ENCODE data around the gene ASIC2.

The ASIC2 gene

DNA sequence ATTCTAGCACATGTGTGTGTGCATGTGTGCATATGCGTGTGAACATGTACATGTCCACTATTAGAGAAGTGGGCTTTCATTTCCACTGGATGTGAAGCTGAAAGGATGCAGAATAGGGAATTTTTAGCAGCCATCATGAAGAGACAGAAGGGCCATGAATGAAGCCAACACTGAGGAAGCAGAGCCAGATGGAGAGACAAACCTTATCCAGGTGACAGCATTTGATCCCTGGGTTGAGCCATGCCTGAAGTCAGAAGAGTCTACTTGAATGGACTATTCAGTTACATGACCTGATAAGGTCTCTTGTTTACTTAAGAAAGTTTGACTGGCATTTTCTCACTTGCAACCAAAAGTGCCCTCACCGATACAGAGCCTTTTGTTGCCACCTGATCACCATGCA lies 88.4 kb downstream of the ASIC2 start:
- DNase-seq (ENCODE audit: low read depth in 2 of 3, low spot score in 2 of 3) = no peak

DNA sequence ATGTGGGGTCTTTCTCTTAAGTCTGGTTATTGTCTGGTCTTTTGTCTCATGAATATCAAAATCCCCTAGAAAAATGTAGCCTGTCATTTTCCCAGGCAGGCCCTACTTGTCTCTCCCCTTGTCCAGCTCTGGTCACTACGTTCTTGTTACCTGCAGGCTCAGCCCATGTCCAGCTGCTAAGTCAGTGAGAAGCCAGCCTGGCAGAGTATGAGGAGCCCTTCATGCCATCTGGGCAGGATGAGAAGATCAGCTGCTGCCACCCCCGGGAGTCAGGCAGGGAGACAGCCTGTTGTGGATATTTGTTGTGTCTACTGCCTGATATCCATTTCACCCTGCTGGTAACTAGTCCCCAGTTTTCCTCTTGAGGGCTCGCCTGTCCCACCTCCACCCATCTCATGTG lies 88.9 kb downstream of the ASIC2 start:
- DNase-seq (ENCODE audit: low read depth in 2 of 3, low spot score in 2 of 3) = no peak

DNA sequence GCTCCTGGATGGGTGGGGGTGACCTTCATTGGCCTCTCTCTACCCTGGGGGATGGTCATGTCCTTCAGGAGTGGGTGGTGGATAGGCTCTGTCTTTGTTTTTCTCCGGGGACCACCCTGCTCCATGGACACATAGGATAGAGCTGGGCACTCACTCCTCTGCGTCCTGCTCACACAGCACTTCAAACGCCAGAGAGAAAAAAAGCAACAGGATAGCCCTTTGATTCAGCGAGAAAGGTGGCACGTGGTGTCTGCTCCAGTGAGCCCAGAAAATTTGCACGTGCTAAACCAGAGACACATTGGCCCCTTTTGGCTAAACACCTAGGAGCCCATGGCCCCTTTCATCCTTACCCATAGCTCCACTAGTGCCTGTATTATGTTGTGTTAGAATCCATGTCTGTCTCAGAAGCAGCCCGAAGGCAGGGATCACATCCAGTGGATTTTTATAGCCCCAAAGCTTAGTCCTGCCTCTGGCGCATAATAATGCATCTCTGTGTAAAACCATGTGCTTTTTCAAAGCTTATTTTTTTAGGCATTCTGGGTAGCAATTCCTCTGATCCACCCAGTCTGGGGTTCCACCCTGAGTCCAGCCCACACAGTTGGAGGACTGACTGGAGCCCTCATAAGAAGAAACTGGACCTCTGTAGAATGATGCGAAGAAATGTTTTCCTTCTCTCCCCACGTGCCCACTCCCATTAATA lies 90.1 kb downstream of the ASIC2 start:
- DNase-seq (ENCODE audit: low read depth in 2 of 3, low spot score in 2 of 3) = no peak

DNA sequence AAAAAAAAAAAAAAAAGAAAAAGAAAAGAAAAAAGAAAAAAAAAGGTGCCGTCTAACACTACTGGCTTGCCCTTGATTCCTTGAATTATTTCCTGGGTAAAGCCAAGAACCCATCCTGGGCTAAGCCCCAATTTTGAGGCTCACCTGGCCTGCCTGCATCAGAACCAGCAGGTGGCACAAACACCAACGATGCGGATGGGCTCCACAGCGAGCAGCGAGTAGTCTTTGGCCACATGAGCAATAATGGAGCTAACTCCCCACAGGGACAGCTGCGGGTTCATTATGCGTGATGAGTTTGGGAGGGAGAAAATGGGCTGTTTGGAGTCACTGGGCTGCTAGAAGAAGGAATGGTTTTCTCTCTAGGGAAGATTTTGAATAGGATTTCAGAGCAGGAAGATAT lies 91.1 kb downstream of the ASIC2 start:
- no peak for DNase-seq (ENCODE audit: low read depth in 2 of 3, low spot score in 2 of 3)

DNA sequence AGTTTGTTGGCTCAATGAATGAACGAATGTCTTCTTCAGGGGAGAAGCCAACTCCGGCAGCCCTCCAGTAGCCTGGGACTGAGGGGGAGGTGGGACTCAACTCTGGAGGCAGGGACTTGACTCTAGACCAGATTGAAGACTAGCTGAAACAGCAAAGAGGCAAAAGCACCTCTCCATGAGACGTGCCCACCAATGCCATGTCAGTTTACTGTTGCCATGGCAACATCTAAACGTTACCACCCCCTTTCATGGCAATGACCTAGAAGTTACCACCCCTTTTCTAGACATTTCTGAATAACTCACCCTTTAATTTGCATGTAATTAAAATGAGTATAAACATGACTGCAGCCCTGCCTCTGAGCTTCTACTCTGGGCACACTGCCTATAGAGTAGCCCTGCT lies 91.8 kb downstream of the ASIC2 start:
- DNase-seq (ENCODE audit: low read depth in 2 of 3, low spot score in 2 of 3) = no peak

DNA sequence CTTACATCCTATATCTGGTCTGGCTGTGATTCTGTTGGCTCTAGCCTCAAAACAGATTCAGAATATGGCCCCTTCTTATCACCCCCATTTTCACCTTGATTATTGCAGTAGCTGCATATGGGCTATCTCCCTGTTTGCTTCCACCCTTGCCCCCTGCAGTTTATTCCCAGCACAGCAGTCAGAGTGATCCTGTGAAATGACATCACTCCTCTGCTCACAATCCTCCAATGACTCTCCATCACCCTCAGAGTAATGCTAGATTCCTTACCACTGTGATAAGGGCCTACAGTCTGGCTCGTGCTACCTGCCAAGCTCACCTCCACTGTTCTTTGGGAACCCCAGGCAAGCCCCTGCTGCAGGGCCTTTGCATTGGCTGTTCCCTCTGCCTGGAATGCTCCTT lies 92.5 kb downstream of the ASIC2 start:
- no peak for DNase-seq (ENCODE audit: low read depth in 2 of 3, low spot score in 2 of 3)

DNA sequence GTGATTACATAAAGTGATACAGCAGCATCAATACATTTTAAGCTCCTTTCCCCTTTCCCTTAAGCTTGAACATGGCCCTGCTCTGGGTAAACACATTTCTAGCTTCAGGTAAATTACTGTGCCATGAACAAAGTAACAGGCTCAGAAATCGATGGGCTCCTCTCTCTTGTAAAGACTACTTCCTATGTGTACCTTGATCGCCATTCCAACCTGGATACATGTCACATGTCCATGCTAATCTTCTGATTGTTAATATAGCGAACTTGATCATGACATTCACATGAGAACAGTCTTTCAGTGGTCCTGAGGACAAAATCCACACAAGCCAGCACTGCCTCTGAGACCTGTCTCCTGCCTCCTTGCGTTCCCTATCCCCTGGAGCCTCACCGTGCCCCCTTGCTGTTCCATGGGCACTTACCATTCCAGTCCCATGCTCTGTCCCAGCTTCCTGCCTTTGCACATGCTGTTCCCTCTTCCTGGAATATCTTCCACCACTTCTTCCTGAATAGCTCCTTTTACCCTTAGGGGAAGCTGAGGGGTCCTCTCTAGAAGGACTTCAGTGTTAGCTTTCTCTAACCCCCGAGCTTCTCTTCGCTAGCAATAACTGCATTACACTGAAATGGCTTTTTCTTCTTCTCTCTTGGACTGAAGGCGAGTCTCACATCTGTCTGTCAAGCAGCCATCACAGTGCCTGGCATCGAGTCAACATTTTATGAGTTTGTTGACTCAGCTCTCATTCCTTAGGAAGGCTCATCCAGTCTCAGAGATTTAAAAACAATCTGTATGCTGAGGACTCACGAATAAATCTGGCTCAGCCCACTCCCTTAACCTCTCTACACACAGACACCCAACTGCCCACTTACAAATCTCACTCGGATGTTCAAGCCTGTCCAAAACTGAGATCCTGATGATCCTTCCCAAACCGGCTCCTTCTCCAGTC lies 93.3 kb downstream of the ASIC2 start:
- DNase-seq (ENCODE audit: low read depth in 2 of 3, low spot score in 2 of 3) = no peak

DNA sequence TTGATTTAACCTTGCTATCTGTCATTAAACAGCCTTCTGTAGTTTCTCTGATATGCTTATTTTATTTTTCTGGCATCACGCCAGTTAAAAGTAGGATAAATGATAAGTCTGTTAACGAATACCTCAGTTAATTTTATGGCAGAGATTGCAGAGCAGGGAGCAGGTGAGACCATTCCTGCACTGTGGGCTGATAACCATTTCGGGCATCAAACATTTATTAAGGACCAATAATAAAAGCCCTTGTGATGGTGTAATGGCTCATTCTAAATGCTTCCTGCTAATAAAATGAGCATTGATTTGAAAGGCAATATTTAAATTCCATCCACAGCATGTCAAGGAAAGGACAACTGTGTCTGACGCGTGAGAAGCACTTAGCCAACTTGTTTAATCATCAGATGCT lies 94.1 kb downstream of the ASIC2 start:
- no peak for DNase-seq (ENCODE audit: low read depth in 2 of 3, low spot score in 2 of 3)

DNA sequence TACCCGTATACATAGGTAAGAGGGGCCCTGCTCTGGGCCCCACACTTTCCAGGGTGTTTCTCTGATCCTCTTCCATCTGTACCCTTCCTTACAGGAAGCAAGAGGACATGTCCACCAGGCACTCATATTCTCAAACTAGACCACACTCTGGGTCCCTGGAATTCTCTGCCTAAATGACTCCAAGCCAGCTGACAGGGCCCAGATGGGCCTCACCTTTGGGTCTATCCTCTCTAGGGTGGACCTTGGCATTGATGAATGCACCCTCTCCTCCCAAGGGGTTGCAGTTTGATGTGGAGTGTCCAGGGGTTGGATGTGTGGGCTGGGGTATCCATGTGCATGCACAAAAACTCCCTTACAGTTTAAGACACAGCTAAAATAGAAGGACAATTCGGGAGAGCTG lies 95.8 kb downstream of the ASIC2 start:
- no peak for DNase-seq (ENCODE audit: low read depth in 2 of 3, low spot score in 2 of 3)

DNA sequence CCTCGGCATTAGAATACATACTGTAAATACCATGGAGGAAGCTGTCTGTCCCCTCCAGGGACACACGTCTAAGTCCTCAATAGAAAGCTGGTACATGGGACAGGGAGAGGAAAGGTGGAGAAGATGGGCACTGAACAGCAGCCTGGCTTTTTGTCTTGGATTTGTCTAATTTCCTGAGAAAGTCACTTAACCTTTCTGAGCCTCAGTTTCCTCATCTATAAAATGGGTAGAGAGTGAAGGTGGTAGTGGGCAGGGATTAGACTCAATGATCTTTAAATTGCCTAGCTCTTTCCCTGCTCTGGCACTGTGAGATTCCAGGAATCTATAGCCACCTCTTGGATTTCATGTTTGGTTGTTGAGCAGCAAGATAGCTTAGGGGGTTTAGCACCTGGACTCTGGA lies 96.2 kb downstream of the ASIC2 start:
- no peak for DNase-seq (ENCODE audit: low read depth in 2 of 3, low spot score in 2 of 3)

DNA sequence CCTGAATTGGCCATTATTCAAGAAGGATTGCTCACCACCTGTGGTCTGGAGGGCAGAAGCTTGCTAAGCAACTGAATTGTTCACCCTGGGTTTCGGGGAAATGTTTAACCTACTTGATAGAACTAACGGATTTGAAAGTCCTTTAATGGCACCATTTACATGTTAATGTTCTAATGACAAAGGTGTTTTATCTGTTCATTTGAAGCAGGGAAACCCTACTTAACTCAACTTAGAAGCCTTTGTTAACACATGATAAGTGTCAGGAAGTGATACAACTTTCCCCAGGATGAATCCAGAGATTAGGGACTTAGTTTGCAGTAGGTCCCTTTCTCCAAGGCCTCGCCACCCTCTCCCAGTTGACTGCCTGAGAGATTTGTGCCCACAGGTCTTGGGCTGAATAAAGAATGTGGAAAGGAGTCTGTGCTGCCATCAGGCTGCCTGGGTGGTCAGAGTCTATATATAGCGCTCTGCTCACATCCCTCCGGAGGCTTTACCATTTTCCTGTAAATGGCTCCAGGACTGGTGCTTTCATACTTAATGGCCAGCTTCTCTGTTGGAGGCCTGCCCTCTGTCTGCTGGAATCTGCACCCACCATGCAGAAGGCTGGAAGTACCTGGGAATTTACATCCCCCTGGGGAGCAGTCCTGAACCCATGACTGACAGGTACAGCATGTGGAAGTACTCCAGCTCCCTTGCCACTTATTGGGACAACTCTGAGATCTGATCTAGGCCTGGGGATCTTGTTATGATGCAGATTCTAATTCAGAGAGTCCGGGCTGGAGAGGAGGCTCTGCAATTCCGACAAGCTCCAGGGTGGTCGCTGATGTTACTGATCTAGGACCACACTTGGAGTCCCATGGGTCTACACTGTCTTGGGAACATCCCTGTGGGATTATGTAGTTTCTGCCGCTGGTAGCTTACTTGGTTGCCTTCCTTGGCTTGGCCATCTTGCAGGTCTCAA lies 99.9 kb downstream of the ASIC2 start:
- DNase-seq (ENCODE audit: low read depth in 2 of 3, low spot score in 2 of 3) = no peak

DNA sequence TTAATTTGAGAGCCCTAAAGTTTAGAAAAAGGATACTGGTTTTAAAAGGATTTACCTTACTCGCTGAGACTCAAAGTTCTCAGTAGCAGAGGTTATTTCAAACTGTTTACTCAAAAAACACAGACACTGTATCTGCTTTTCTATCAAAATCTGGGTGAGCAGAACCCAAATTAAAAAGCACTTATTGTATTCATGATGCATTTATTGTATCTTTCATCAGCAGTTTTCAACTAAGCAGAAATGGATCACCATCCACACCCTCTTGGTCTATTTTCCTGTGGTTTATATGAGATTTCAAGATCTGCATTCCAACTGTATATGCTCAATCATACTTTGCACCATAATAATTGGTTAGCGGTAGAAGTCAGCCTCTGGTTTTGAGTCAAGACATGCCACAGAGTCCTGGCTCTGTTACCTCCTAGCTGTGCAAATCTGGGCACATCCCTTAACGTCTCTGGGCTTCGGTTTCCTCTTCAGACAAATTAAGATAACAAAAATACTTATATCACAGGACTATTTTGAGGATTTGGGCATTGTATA lies 109.5 kb downstream of the ASIC2 start:
- DNase-seq (ENCODE audit: low read depth in 2 of 3, low spot score in 2 of 3) = no peak

DNA sequence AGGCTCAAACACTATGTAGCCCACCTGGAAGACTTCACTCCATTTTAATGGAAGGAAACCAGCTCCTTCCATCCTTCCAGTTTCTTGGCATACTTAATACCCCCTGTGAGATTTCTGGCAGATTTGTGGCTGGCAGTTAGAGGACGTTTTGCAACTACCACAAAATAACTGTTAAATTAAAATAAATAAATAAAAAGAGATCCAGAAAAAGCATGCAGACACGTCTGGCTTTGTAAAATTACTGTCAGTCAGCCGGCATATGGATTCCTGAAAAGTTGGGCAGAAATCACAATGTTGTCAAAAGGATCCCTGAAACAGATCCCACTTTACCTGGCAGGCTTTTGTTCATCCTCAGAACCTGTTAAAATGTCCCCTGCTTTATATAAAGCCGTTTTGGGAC lies 113.9 kb downstream of the ASIC2 start:
- DNase-seq (ENCODE audit: low read depth in 2 of 3, low spot score in 2 of 3) = no peak

DNA sequence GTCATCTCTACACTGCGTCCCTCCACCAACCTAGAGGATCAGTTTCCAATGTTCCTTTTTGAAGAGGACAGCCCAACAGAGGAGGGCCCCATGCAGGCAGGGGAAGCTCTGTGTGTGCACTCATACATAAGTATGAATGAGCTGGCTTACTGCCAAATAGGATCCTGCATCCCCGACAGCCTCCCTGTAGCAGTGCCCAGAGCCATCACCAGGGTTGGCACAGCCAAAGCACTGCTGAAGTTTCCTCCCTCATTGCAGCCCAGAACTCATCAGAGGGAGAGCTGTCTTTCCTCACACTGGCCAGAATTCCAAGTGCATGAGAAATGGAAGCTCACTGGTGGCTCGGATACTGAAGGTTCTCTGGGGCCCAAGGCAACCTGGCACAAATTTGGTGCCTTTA lies 114.4 kb downstream of the ASIC2 start:
- no peak for DNase-seq (ENCODE audit: low read depth in 2 of 3, low spot score in 2 of 3)

DNA sequence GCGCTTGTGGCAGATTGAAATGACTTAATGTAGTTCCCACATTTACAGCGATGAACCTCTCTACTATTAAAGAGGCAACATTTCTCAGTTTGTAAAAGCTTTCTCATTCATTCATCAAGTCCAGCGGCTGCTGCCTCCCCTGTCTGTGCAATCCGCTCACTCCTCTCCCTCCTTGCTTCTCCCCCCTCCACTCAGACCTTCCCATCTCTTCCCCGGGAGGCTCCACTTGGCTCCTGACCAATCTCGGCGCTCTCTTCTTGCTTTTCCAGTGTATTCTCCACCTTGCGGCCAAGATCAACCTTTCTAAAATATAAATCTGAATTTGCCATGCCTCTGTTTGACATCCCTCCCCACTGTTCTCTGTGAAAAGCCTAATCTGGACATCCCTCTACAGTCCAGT lies 117.5 kb downstream of the ASIC2 start:
- no peak for DNase-seq (ENCODE audit: low read depth in 2 of 3, low spot score in 2 of 3)

DNA sequence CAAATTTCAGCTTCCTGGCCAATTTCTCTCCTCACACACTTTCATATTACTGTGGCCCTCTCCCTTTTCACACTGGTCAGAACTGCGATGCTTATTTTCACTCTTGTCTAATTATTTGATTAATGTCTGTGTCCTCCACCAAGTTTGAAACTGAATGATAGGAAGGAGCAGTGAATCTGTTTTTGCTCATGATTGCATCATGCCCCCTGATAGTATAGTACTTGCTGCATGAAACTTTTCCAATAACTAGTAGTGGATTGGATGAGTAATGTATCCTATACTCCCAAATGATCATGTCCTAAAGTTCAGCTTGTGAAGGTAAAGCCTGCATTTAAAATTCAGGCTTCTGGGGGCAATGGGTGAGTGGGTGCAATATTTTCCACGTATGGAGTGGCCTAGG lies 121.2 kb downstream of the ASIC2 start:
- DNase-seq (ENCODE audit: low read depth in 2 of 3, low spot score in 2 of 3) = no peak

DNA sequence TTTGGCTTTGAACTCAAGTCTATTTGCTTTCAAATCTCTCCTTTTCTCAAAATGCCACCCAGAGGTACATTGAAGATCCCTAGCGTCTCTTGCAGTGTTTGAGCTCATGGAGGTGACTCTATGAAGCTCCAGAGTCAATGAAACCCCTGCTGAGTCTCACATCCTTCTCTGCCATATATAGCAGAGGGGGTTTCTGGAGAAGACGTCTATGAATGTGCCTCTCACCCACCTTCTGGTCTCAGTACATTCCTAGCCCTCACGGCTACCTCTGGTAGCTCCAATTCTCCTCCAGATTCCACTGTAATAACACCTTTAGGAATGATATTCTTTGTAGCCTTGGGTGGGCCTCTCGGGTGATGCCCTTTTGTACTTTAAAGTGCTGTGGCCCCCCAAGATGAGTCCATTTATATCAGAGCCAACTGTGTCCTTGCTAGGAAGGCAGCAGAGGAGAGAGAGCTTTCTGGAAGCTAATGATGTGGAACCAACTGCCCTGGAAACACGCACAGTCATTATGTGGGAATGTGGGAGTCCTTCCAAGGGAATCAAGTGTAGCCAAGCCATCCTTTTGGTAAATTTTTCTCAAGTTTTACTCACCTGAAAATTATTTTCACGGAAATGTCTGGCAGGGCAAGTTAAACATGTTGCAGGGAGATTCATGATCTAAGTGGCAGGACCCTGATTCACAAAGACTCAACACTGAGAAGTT lies 123.4 kb downstream of the ASIC2 start:
- no peak for DNase-seq (ENCODE audit: low read depth in 2 of 3, low spot score in 2 of 3)

DNA sequence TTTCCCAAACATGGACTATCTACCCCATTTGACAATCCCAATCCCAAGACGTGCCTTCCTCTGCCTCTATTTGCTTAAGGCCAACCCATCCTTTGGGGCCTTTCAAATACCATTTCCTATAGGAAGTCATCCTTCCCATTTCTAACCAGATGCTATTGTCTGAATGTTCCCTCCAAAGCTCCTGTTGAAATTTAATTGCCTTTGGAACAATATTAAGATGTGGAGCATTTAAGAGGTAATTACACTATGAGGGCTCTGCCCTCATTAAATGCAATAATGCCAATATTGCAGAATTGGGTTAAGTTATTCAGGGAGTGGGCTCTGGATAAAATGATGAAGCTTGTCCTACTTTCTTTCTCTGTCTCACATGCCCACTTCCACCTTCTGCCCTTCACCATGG lies 125.4 kb downstream of the ASIC2 start:
- no peak for DNase-seq (ENCODE audit: low read depth in 2 of 3, low spot score in 2 of 3)

DNA sequence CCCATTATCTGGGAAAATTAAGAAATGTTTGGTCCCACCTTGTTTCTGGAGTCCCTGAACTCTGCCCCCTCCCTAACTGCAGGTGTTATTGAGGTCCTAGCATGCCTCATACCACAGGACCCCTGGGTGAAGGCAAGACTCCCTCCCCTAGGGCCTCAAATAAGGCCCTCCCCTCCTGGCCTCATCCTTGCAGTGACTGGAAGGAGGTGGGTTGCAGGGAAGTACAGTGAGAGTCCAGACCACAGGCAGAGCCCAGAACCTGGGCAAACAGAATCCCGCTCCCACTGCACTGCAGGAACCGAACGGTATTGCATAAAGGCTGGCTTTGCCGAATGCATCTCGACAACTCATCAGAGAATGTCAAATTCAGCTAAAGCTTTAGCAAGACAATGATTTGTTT lies 126.6 kb downstream of the ASIC2 start:
- DNase-seq (ENCODE audit: low read depth in 2 of 3, low spot score in 2 of 3) = no peak

DNA sequence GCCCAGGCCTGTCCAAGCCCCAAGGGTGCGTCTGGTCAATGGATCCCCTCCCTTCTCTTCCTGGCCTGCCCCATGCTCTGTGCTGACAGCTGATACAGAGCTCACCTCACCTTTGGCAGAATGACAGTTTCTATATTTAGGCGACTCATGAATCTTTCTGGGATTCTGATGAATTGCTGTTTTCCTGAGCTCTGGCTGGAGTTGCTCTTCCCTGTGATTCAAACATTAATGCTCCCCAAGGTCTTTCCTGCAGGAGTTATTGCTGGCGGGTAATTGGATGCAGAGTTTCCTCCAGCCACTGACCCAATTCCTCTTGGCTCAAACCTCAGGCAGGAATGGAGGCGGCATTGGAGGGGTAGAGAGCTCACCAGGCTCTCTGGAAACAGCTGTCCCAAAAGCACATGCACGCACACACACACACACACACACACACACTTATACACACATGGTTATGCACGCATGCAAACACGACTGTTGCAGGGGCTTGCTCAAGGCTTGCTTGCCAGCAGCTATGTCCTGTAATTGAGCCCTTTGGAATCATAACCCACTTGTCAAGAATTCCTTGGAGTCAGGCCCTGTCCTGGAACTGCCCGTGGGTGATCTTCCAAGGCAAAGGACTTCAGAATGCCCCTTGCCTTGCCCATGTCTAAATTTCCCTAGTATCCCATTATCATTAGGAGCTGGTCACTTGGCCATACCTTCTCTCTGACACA lies 128.8 kb downstream of the ASIC2 start:
- no peak for DNase-seq (ENCODE audit: low read depth in 2 of 3, low spot score in 2 of 3)
